Bronchial epithelial cell (primary cell): ENCODE measurements around the gene CLDN15. TPM values are rescaled to one million over a fixed set of nuclear protein-coding genes. Genes with fewer than 3 reads are reported as not detected.

Experiments used
- DNase-seq: peaks from one replicate; pipeline ENCODE4 v3.0.0-alpha.2; 2010; ENCODE audit warnings: low read depth
- FAIRE-seq: peaks from 2 replicates; lab custom pipeline; 2011; peaks lifted over from hg19 to GRCh38; lab: Jason Lieb, UNC
- H3K27me3 ChIP-seq: 2 replicates; pipeline ENCODE4 v1.5.1; 2011; ENCODE audit warnings: low read length; ENCODE audit not compliant: control insufficient read depth, insufficient read depth
- H3K36me3 ChIP-seq: 2 replicates; pipeline ENCODE4 v1.5.1; 2011; ENCODE audit warnings: low read length; ENCODE audit not compliant: control insufficient read depth, insufficient read depth
- H3K4me3 ChIP-seq: 2 replicates; pipeline ENCODE4 v1.5.1; 2011; ENCODE audit warnings: mild to moderate bottlenecking, low read depth, low read length, control low read depth
- CTCF ChIP-seq: IDR thresholded peaks from 2 replicates; pipeline ENCODE4 v1.5.1; 2011; ENCODE audit warnings: mild to moderate bottlenecking, moderate library complexity, low read length, control low read depth, inconsistent platforms; ENCODE audit not compliant: insufficient read depth, severe bottlenecking
- total RNA-seq: library from RNA; depleted of rRNA; stranded (reverse); fragments of >200 nt; gene quantifications from 2 replicates; pipeline ENCODE4 v1.2.1, GENCODE V29; 2014

CLDN15 gene
- total RNA-seq, 1 donor from 2014 or later: 2.1 TPM

DNA sequence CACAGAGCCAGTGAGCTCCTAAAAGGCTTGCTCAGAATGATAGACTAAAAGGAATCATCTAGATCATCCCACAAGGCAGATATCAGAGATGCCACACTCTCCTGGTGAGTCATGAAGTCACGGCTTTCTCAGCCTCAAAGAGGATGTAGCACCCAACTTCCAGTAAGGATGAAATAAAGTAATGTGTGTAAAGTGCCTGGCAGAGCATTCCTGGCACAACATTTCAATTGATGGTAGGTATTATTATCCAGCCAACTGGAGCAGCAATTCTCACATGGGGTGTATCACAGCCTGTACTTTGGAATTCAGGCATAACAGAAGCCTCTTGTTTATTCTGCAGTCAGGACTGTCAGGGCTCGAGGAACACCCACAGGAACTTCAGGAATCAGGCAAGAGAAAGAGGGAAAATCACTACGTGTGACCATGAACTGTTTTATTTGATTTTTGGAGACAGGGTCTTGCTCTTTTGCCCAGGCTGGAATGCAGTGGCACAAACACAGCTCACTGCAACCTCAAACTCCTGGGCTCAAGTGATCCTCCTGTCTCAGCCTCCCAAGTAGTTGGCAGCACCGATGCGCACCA, 52.3 kb downstream of the CLDN15 start:
- Histone ChIP-seq H3K27me3 (peaks cover 6% of the 10 kb centered on the region), H3K4me3 (no peak overlapping the region), H3K36me3 (no peaks in the 10 kb centered on the region)
- DNase-seq (peak; percentile 28), FAIRE-seq (no peak)
- no peak for TF ChIP-seq CTCF

Other genes with a start within 250 kb of the CLDN15 start
- gene MUC17, start 217.7 kb downstream of the CLDN15 start, total RNA-seq: not detected in 2 replicates
- gene TRIM56, start 152.3 kb downstream of the CLDN15 start, total RNA-seq: 6.6 and 12.5 TPM in 2 replicates
- gene SERPINE1, start 110.7 kb downstream of the CLDN15 start, total RNA-seq: 20.6 and 54.2 TPM in 2 replicates
- 176 and 192 TPM in 2 replicates for gene AP1S1, start 83.3 kb downstream of the CLDN15 start, total RNA-seq
- not detected in 2 replicates for gene VGF, start 72.2 kb downstream of the CLDN15 start, total RNA-seq
- gene NAT16, start 57.5 kb downstream of the CLDN15 start, total RNA-seq: not detected in 2 replicates
- not detected in 2 replicates for gene MOGAT3, start 36.8 kb downstream of the CLDN15 start, total RNA-seq
- 21.8 and 27.9 TPM in 2 replicates for gene PLOD3, start 20.2 kb downstream of the CLDN15 start, total RNA-seq
- gene ZNHIT1, start 19.6 kb downstream of the CLDN15 start, total RNA-seq: 66.9 and 72.7 TPM in 2 replicates
- gene FIS1, start 7.3 kb upstream of the CLDN15 start, total RNA-seq: 209 and 272 TPM in 2 replicates
- gene IFT22, start 84.0 kb upstream of the CLDN15 start, total RNA-seq: 6.3 and 12.0 TPM in 2 replicates
- not detected in 2 replicates for gene COL26A1, start 125.1 kb upstream of the CLDN15 start, total RNA-seq